Raji (cell line): Measurements from ENCODE around the gene ACADVL.

Source experiments
- POLR2A ChIP-seq: IDR thresholded peaks from 2 replicates; pipeline ENCODE4 v1.6.1; 2011; ENCODE audit warnings: low read depth, low read length, control low read depth; ENCODE audit not compliant: insufficient read depth

Gene ACADVL

GRCh38 chr17:7184647-7185046 is 35.1 kb upstream of the ACADVL start:
- TF ChIP-seq POLR2A, result no peak

- TF ChIP-seq POLR2A, result no peak
Measured at GRCh38 chr17:7186241-7186640, 33.5 kb upstream of the ACADVL start.

- TF ChIP-seq POLR2A, result no peak
Measured at GRCh38 chr17:7190276-7190917, 29.3 kb upstream of the ACADVL start.

DNA sequence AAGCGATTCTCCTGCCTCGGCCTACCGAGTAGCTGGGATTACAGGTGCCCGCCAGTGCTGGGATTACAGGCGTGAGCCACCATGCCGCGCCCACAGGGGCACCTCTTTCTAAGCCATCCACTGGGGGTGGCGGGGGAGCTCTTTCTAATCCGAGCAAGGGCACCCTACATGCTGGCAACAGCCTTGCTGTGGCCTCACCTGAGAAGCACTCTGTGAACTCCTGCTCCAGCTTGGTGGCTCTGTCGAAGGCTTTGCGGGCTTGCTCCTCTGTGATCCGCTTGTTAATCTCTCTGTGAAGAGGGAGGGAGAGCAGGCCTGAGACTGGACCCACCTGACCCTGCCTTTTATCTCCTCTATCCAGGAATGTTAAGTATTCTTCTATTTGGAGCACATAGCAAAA is 28.7 kb upstream of the ACADVL start:
- no peak for TF ChIP-seq POLR2A

DNA sequence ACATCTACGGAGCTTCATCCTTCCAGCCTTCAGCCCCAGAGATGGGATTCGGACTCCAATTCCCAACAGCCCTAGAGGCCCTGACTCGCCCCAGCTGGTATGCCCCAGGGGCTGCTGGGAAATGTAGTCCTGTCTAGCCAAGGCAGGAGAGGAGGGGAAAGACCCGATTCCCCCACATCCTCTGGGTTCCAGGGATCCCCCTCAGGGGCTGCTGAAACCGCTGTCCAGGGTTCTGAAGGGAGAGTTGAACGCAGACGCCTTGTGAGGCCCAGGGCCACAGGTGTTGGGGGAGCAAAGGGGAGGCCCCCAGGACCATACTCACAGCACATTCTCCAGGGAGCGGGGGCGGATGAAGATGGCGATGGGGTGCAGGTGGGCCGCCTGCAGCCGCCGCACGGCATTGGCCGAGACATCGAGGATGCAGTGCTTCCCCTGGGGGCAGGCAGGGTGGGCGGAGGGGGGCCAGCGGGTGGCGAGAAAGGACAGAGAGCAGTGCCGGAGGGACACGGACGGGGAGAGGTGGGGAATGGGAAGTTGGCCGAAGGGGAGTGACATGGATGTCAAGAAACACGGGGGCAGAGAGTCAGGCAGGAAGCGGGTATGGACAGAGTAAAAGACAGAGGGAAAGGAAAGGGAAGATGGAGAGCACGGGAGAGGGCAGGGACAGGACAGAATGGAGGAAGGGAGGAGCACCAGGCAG is 28.0 kb upstream of the ACADVL start:
- TF ChIP-seq POLR2A, result no peak

GRCh38 chr17:7192271-7192937 is 27.3 kb upstream of the ACADVL start:
- no peak for TF ChIP-seq POLR2A

DNA sequence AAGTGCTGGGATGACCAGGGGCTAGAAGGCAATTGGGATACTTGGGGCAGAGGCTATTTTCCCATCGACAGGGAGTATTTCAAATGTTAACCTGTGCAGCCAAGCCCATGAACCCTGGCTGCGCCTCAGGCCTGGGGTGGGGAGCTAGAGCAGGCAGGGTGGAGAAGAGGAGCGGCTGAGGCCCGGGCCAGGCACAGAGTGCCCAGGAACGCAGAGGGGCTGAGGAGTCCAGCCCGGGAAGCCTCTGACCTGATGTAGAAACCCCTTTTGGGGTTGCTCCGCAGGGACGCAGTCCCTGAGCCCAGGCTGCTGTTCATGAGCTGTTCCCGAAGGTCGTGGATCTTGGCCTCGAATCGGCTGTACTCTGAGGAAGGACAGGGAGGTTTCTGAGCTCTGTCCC is 23.8 kb upstream of the ACADVL start:
- TF ChIP-seq POLR2A, result no peak

- TF ChIP-seq POLR2A, result no peak
Measured at GRCh38 chr17:7196651-7197401, 22.9 kb upstream of the ACADVL start.

GRCh38 chr17:7203391-7203790 is 16.3 kb upstream of the ACADVL start:
- TF ChIP-seq POLR2A, result no peak

DNA sequence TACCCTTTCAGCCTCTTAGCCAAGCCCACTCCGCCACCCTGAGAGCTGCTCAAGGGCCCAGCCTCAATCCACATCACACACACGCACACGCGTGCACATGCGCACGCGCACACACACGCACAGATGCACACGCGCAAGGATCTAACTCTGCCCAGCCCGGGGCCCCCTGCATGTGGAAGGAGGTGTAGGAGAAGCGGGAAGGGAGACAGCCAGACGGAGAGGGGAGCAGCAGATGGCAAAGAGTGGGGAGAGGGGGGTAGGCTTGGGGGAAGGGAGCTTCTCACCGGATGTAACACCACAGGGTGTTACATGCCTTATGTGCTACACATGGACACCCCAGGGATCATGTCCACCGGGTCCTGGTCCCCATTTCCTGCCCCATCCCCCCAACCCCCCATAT is 15.4 kb upstream of the ACADVL start:
- TF ChIP-seq POLR2A, result no peak

- TF ChIP-seq POLR2A, result peak; percentile 45; the same call in 1 of the 2 replicates
Measured at GRCh38 chr17:7204828-7205461, 14.8 kb upstream of the ACADVL start.

GRCh38 chr17:7205561-7205960 is 14.2 kb upstream of the ACADVL start:
- no peak for TF ChIP-seq POLR2A

DNA sequence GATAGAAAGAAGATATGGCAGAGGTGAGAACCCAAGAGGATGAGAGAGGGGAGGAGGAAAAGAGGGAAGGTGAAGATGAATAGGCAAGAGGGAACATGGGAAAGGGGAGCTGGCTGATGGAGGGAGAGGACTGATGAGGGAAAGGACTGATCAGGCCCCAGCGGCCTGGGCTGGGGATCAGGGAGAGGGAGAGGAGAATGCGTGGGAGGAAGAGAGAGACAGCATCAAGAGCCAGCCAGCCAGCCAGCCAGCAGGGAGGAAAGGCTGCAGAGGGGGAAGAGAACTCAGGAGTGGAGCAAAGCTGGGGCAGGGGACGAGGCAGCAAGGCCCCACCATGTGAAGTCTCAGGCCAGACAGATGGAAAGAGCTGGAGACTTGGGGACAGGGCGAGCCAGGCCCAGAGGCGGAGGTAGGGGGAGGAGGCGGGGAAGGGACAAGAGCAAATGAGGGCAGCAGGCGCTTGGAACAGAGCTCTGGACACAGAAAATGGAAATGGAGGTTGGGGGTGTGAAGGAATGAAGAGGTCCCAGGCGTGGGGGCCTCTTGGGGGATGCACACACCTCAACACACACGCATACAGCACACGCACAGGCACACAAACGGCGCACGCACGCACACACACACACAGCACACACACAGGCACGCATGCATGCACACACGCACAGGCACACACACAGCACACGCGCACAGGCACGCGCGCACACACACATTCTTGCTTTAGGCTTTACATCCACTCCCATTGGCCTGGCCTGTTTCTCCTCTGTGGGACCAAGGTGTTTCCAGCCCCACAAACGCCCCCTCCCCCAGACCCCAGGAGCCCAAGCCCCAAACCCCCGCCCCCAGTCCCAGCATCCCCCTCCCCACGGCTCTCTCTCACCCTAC is 12.4 kb upstream of the ACADVL start:
- no peak for TF ChIP-seq POLR2A

DNA sequence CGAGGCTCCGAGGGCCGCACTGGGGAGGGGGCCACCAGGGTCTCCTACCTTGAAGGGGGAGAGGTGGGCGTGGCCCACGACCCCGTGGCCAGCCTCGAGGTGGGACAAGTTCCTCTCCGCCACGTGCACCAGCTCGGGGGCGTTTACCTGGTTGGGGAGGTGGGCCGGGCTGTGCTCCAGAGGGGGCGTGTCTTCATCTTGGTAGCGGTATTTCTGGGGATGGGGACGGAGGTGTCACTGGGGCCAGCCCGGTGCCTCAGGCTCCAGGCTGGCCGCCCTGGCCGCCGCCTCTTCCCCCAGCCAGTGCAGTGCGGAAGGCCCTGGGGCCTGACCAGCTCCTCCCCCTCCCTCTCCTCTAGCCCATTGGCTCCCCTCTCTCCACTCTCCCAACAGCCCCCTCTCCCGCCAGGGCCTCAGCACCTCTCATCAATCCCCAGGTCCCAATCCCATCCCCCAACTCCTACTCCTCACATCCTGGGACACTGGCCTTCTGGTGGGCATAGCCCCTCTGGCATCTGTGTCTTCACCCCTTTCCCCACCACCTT is 11.6 kb upstream of the ACADVL start:
- no peak for TF ChIP-seq POLR2A
